ENCODE results near the gene PTN. TPM values are rescaled to one million over a fixed set of nuclear protein-coding genes. Genes with fewer than 3 reads are reported as not detected.

PTN gene
- total RNA-seq, 1 donor from 2014 or later, result 10.4 TPM

DNA sequence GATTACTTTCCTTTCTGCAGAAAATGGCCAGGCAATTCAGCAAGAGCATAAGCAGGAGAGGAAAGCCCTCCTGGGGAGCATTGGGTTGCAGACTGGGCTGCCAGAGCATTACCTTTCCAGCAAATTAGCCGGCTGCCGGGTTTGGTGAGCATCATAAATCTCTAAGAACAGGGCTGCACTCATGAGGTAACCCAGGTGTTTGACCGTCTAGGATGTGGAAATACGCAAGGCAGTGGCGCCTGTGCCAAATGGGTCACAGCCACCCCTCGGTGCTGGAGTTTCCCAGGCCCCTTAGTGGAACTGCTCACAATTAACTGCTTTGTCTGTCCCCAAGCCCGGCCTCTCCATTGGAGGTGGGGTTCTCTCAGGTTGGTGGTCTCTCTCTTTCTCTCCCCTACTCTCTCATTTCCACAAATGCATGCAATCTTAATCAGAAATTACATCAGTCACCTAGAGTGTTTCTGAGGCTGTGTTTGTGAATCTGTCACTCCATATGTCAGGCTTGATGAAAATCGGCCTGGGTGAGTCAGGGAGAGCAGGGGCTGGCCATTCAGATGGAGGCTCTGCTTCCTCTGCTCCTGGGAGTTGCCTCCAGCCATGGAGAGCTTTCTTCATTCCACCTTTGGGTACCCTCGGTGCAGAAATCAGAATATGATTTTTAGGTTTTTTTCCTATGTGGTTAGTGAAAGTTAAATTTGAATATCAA, 26.7 kb downstream of the PTN start:
- H3K4me3 ChIP-seq (ENCODE audit: low read depth, low read length), result no peak overlapping the region
- no peak for DNase-seq (ENCODE audit: low read depth)
- H3K27me3 ChIP-seq (ENCODE audit: control insufficient read depth, insufficient read depth, low read length), result no peaks in the 10 kb centered on the region
- H3K36me3 ChIP-seq (ENCODE audit: control insufficient read depth, insufficient read depth, low read length), result no peaks in the 10 kb centered on the region
- TF ChIP-seq CTCF (IDR thresholded peaks at IDR 0.05; ENCODE audit: insufficient read depth, low read length, poor library complexity, severe bottlenecking), result no peak

DNA sequence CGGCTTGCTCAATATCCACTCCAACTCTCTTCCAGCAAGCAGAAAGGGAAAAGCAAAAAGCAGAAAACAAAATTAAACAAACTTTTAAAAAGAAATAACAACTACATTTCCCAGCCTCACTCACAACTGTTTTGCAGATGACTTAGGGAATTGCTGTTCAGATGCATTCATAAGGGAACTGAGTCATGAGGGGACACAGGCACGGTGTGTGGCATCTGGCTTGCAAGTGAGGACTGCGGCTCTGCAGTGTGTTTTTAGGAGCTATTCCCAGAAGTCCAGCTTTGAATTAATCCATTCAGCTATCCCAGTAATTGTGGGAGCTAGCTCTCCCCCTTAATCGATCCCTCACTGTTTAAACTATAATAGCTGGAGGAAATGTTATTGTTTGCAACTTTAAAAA, 30.3 kb downstream of the PTN start:
- H3K36me3 ChIP-seq (ENCODE audit: control insufficient read depth, insufficient read depth, low read length), result no peaks in the 10 kb centered on the region
- H3K4me3 ChIP-seq (ENCODE audit: low read depth, low read length), result no peak overlapping the region
- H3K27me3 ChIP-seq (ENCODE audit: control insufficient read depth, insufficient read depth, low read length), result no peaks in the 10 kb centered on the region
- no peak for DNase-seq (ENCODE audit: low read depth)
- TF ChIP-seq CTCF (IDR thresholded peaks at IDR 0.05; ENCODE audit: insufficient read depth, low read length, poor library complexity, severe bottlenecking), result no peak

GRCh38 chr7:137306748-137307147, 36.8 kb downstream of the PTN start:
- Histone ChIP-seq H3K27me3 (ENCODE audit: control insufficient read depth, insufficient read depth, low read length) (no peaks in the 10 kb centered on the region), H3K4me3 (ENCODE audit: low read depth, low read length) (no peak overlapping the region), H3K36me3 (ENCODE audit: control insufficient read depth, insufficient read depth, low read length) (no peaks in the 10 kb centered on the region)
- TF ChIP-seq CTCF (IDR thresholded peaks at IDR 0.05; ENCODE audit: insufficient read depth, low read length, poor library complexity, severe bottlenecking), result no peak
- DNase-seq (ENCODE audit: low read depth), result no peak

- Histone ChIP-seq H3K36me3 (ENCODE audit: control insufficient read depth, insufficient read depth, low read length) (no peaks in the 10 kb centered on the region), H3K27me3 (ENCODE audit: control insufficient read depth, insufficient read depth, low read length) (no peaks in the 10 kb centered on the region), H3K4me3 (ENCODE audit: low read depth, low read length) (no peak overlapping the region)
- TF ChIP-seq CTCF (IDR thresholded peaks at IDR 0.05; ENCODE audit: insufficient read depth, low read length, poor library complexity, severe bottlenecking), result no peak
- no peak for DNase-seq (ENCODE audit: low read depth)
Observed at GRCh38 chr7:137305901-137306621, 37.5 kb downstream of the PTN start.

DNA sequence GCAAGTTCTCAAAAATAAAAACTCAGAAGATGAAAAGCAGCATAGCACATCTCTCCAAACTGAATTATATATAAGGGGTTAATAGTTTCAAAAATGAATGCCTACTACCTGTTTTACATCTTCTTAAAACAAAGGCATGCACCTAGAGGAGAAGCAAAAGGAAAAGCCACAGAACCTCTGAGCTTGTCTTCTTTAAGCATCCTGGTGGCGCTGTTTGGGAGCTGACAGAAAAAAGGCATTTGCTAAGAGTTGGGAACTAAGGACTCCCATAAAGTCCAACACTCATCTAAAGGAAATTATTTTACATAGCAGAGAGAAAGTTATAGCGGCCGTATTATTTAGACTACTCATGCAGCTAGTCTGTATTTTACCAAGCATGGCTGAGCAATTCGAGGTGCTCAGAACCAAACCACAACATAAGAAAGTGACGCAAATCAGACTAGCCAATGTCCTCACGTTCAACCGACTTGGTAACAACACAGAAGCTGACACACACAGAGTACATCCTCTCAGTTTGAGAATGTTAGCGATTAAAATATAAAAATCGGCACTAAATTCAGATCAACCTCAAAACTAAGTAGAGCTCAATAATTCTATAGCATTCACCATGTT, 38.8 kb downstream of the PTN start:
- no peak overlapping the region for H3K4me3 ChIP-seq (ENCODE audit: low read depth, low read length)
- H3K27me3 ChIP-seq (ENCODE audit: control insufficient read depth, insufficient read depth, low read length), result no peaks in the 10 kb centered on the region
- no peak for DNase-seq (ENCODE audit: low read depth)
- TF ChIP-seq CTCF (IDR thresholded peaks at IDR 0.05; ENCODE audit: insufficient read depth, low read length, poor library complexity, severe bottlenecking), result no peak
- no peaks in the 10 kb centered on the region for H3K36me3 ChIP-seq (ENCODE audit: control insufficient read depth, insufficient read depth, low read length)

All from kidney epithelial cell (primary cell).